ENCODE results near the gene PTGFRN.
"Not testable (repeated sequence)": the region's sequence is repeated elsewhere in the genome, so short reads cannot be mapped to it uniquely, and the experiment has no call there.

The PTGFRN gene

GRCh38 chr1:116870300-116870699 is 39.4 kb upstream of the PTGFRN start:
- H3K27ac ChIP-seq, result no peak overlapping the region
- no peak for DNase-seq
- peaks cover 0 to 15% (median 11%) of the 10 kb centered on the region in 3 donors for H3K9me3 ChIP-seq
- no peaks in the 10 kb centered on the region for H3K4me1 ChIP-seq
- no peak for TF ChIP-seq CTCF (IDR thresholded peaks at IDR 0.05)
- H3K4me3 ChIP-seq, result no peak overlapping the region
- intact Hi-C loops (cut with DNase I; ENCODE audit: low total_unique reads), result no loop called here
- peaks cover 0 to 12% of the 10 kb centered on the region in 2 donors for H3K27me3 ChIP-seq
- H3K36me3 ChIP-seq, result no peaks in the 10 kb centered on the region

GRCh38 chr1:116871779-116872146 is 38.0 kb upstream of the PTGFRN start:
- Histone ChIP-seq H3K4me1 (peaks cover 0 to 1% (median 0%) of the 10 kb centered on the region in 4 donors), H3K4me3 (no peak overlapping the region), H3K36me3 (no peaks in the 10 kb centered on the region), H3K27me3 (peaks cover 0 to 12% of the 10 kb centered on the region in 2 donors), H3K9me3 (peaks cover 0 to 4% (median 3%) of the 10 kb centered on the region in 3 donors), H3K27ac (no peak overlapping the region)
- intact Hi-C loops (cut with DNase I; ENCODE audit: low total_unique reads), result no loop called here
- no peak for TF ChIP-seq CTCF (IDR thresholded peaks at IDR 0.05)
- DNase-seq, result no peak

GRCh38 chr1:116873680-116874271 is 35.9 kb upstream of the PTGFRN start:
- Histone ChIP-seq H3K27ac (no peak overlapping the region), H3K27me3 (peaks cover 0 to 12% of the 10 kb centered on the region in 2 donors), H3K9me3 (no peaks in the 10 kb centered on the region), H3K4me3 (no peak overlapping the region), H3K36me3 (no peaks in the 10 kb centered on the region), H3K4me1 (peaks cover 0 to 21% (median 12%) of the 10 kb centered on the region in 4 donors)
- intact Hi-C loops (cut with DNase I; ENCODE audit: low total_unique reads), result no loop called here
- DNase-seq, result no peak
- TF ChIP-seq CTCF (IDR thresholded peaks at IDR 0.05), result no peak

GRCh38 chr1:116874733-116875249 is 34.9 kb upstream of the PTGFRN start:
- Histone ChIP-seq H3K4me3 (no peak overlapping the region), H3K36me3 (no peaks in the 10 kb centered on the region), H3K9me3 (no peaks in the 10 kb centered on the region), H3K27ac (no peak overlapping the region), H3K4me1 (peaks cover 0 to 26% (median 14%) of the 10 kb centered on the region in 4 donors), H3K27me3 (peaks cover 0 to 12% of the 10 kb centered on the region in 2 donors)
- TF ChIP-seq CTCF (IDR thresholded peaks at IDR 0.05), result no peak
- no peak for DNase-seq
- intact Hi-C loops (cut with DNase I; ENCODE audit: low total_unique reads), result no loop called here

- Histone ChIP-seq H3K27me3 (peaks cover 0 to 9% of the 10 kb centered on the region in 2 donors), H3K36me3 (no peaks in the 10 kb centered on the region), H3K4me3 (no peak overlapping the region), H3K9me3 (no peaks in the 10 kb centered on the region), H3K4me1 (peaks cover 0 to 26% (median 14%) of the 10 kb centered on the region in 4 donors), H3K27ac (no peak overlapping the region)
- no peak for TF ChIP-seq CTCF (IDR thresholded peaks at IDR 0.05)
- intact Hi-C loops (cut with DNase I; ENCODE audit: low total_unique reads), result no loop called here
- no peak for DNase-seq
Observed at GRCh38 chr1:116875391-116875790, 34.3 kb upstream of the PTGFRN start.

GRCh38 chr1:116875946-116876345 is 33.8 kb upstream of the PTGFRN start:
- H3K36me3 ChIP-seq; intact Hi-C loops (cut with DNase I; ENCODE audit: low total_unique reads); H3K4me3 ChIP-seq; DNase-seq; H3K27ac ChIP-seq; H3K9me3 ChIP-seq; H3K27me3 ChIP-seq: not testable (repeated sequence)
- peaks cover 0 to 26% (median 14%) of the 10 kb centered on the region in 4 donors for H3K4me1 ChIP-seq

Data from tibial artery (tissue), 4 donors.